Activated CD8-positive, alpha-beta memory T cell treated with anti-CD3 and anti-CD28 coated beads for 36 hours (primary cell): Measurements from ENCODE around the gene RAB43. TPM values are rescaled to one million over a fixed set of nuclear protein-coding genes. Genes with fewer than 3 reads are reported as not detected.
"Not testable (repeated sequence)": the region's sequence is repeated elsewhere in the genome, so short reads cannot be mapped to it uniquely, and the experiment has no call there.

Source experiments
- CTCF ChIA-PET: fragments of 350-600 bp; sonication (Branson Sonifier 250); formaldehyde crosslinking; loops from one replicate; lab custom pipeline; 2021; ENCODE audit warnings: antibody characterized with exemption; lab: Charles Lee
- POLR2A ChIA-PET: fragments of 350-600 bp; sonication (Branson Sonifier 250); formaldehyde crosslinking; loops from one replicate; lab custom pipeline; 2021; ENCODE audit warnings: antibody characterized with exemption; lab: Charles Lee
- total RNA-seq, 2 experiments: library from RNA; stranded (reverse); gene quantifications; one replicate each; pipeline ENCODE4 v1.2.3, GENCODE V29; 2021

The RAB43 gene
- total RNA-seq, 2 experiments from 2014 or later: 25.2 to 32.5 TPM

GRCh38 chr3:129070086-129070885 is 51.3 kb downstream of the RAB43 start:
- CTCF ChIA-PET: interaction anchor here (2.3 kb wide), 1 partner anchor 17 kb away, joined by 9 read pairs; no protein-coding TSS in a partner anchor
- POLR2A ChIA-PET: no interaction called here

- POLR2A ChIA-PET: interaction anchor here (0.6 kb wide), 1 partner anchor 8 kb away, joined by 4 read pairs; no protein-coding TSS in a partner anchor
- CTCF ChIA-PET: interaction anchor here (1.1 to 2.3 kb wide), 2 partner anchors 16 to 32 kb away, joined by 3 to 9 read pairs; no protein-coding TSS in a partner anchor
Measured at GRCh38 chr3:129069313-129070085, 52.1 kb downstream of the RAB43 start.

- ChIA-PET POLR2A (interaction anchor here (0.8 to 1.3 kb wide), 2 partner anchors 52 to 248 kb away, joined by 3 read pairs; a partner anchor contains a TSS), CTCF (interaction anchor here (0.6 to 2.3 kb wide), 4 partner anchors 15 to 33 kb away, joined by 3 to 9 read pairs (median 3); no protein-coding TSS in a partner anchor)
Measured at GRCh38 chr3:129068291-129068886, 53.2 kb downstream of the RAB43 start.

GRCh38 chr3:129067719-129068118 is 53.9 kb downstream of the RAB43 start:
- POLR2A ChIA-PET: interaction anchor here (1.3 kb wide), 1 partner anchor 248 kb away, joined by 3 read pairs; a partner anchor contains a TSS
- CTCF ChIA-PET: not testable (repeated sequence)

GRCh38 chr3:129065720-129066073 is 55.9 kb downstream of the RAB43 start:
- POLR2A ChIA-PET: no interaction called here
- CTCF ChIA-PET: interaction anchor here (1.2 kb wide), 1 partner anchor 12 kb away, joined by 5 read pairs; no protein-coding TSS in a partner anchor

GRCh38 chr3:129065016-129065719 is 56.4 kb downstream of the RAB43 start:
- ChIA-PET CTCF (interaction anchor here (1.2 kb wide), 1 partner anchor 12 kb away, joined by 5 read pairs; no protein-coding TSS in a partner anchor), POLR2A (no interaction called here)

- POLR2A ChIA-PET: no interaction called here
Measured at GRCh38 chr3:129063841-129064482, 57.6 kb downstream of the RAB43 start.

GRCh38 chr3:129063091-129063640 is 58.4 kb downstream of the RAB43 start:
- CTCF ChIA-PET: no interaction called here
- POLR2A ChIA-PET: no interaction called here

More at GRCh38 chr3:129063841-129064482, 57.6 kb downstream of the RAB43 start:
- CTCF ChIA-PET: interaction anchor here (0.7 kb wide), 1 partner anchor 14 kb away, joined by 3 read pairs; no protein-coding TSS in a partner anchor

GRCh38 chr3:129061888-129062834 is 59.4 kb downstream of the RAB43 start:
- CTCF ChIA-PET: no interaction called here
- POLR2A ChIA-PET: no interaction called here

GRCh38 chr3:129061023-129061887 is 60.3 kb downstream of the RAB43 start:
- POLR2A ChIA-PET: no interaction called here
- CTCF ChIA-PET: no interaction called here

- POLR2A ChIA-PET: no interaction called here
- CTCF ChIA-PET: interaction anchor here (0.6 kb wide), 1 partner anchor 117 kb away, joined by 3 read pairs; no protein-coding TSS in a partner anchor
Measured at GRCh38 chr3:129060276-129061022, 61.2 kb downstream of the RAB43 start, which contains the start of gene GP9. Gene GP9 (plus strand): TSS chr3:129060779. CDS start chr3:129061740, 961 bp downstream.

GRCh38 chr3:129059311-129059958 is 62.2 kb downstream of the RAB43 start:
- ChIA-PET POLR2A (no interaction called here), CTCF (no interaction called here)

GRCh38 chr3:129058441-129059200 is 63.0 kb downstream of the RAB43 start:
- POLR2A ChIA-PET: interaction anchor here (0.7 kb wide), 1 partner anchor 72 kb away, joined by 3 read pairs; no protein-coding TSS in a partner anchor
- CTCF ChIA-PET: no interaction called here

- ChIA-PET CTCF (interaction anchor here (0.6 kb wide), 1 partner anchor 176 kb away, joined by 3 read pairs; no protein-coding TSS in a partner anchor), POLR2A (no interaction called here)
Measured at GRCh38 chr3:129057249-129057648, 64.4 kb downstream of the RAB43 start.
